GM18498 (cell line): Measurements from ENCODE around the gene PAFAH1B2.
"Not testable (repeated sequence)": the region's sequence is repeated elsewhere in the genome, so short reads cannot be mapped to it uniquely, and the experiment has no call there.

Experiments used
- ATAC-seq: cut with Tn5 transposase; IDR thresholded peaks from one replicate; pipeline ENCODE4 v1.9.1; 2021; ENCODE audit warnings: mild to moderate bottlenecking, moderate library complexity; ENCODE audit not compliant: unreplicated experiment

PAFAH1B2 gene, protein sequence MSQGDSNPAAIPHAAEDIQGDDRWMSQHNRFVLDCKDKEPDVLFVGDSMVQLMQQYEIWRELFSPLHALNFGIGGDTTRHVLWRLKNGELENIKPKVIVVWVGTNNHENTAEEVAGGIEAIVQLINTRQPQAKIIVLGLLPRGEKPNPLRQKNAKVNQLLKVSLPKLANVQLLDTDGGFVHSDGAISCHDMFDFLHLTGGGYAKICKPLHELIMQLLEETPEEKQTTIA

DNA sequence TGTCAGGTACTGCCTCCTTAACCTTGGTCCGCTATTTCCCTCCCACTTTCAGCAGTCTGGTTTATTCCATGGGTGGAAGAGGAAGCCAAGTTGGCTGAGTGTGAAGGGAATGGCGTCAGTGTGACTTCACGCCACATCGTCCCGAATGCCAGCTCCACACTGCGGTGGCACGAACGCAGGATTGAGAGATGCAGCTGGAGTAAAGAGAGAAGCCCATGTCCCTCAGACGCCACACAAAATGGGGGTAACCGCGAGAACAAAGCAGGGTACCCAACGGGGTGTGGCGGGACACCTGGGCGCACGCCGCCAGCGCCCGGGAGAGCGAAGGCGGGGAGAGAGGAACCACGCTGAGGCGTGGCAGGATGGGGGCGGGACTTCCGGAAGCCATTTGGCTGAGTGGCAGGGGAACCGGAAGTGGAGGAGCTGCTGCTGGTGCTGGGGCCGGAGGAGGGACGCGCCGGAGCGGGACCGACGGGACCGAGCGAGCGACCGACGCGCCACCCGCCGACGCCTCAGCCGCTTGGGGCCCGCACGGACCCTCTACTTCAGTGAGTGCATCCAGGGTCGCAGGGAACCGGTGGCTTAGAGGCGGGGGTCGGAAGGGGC is at the start of gene PAFAH1B2:
TSS of gene PAFAH1B2 (plus strand) at position 417 of the 606 bp plus-strand sequence. CDS start 8,161 bp downstream, outside the sequence.
- ATAC-seq: peak; percentile 94

DNA sequence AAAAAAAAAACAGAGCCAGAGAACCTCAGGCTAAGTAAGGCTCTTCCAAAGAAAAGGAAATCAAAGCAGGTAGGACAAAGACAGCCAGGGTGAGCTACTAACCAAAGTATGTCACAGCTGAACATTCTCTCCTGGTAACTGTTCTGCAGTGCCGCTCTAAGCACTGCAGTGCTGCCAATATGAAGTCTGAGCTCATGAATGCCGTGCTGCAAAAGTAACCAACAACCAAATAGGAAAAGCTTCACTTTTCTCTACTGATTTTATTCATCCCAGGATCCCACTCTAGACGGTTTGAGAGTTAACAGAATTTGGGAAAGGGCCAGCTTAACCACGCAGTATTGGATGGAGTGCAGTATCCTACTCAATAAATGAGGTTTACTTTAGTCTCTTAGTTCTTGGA is 49.3 kb upstream of the PAFAH1B2 start:
- ATAC-seq: no peak

DNA sequence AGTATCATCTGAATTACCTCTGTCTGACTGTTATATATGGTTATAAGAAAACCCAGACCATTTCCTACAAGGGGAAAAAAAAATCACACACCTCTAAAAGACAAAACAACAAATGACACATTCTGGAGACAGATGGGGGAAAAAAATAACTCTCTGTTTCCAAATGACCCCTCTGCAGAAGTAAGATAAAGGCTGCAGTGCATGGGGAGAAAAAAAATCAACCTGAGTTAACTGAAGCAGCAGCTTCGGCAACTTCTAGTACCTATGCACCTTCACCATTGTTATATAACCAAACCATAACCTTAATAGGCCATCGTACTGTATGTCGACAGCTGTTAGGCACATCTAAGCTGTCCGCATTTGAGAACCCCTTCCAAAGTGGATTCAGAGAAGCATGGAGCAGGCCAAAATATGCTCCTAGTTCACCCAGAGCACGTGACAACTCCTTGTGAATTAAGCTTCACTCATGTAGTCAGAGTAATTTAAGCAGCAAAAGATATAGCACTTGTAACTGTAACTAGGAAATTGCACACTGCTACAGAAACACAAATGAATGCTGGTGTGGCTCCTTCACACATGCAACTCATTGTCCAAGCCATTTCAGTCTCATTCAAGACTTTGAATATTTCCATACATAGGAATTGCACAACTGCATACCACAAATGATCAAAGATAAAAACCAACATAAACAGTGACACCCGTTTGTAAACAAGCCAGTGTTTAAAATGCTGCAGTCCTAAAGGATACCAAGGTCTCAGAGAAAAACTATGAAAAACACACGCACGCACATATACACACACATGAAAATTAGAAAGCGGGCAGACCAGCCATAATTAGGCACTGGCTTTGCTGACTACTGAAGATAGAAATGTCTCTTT is 48.6 kb upstream of the PAFAH1B2 start:
- no peak for ATAC-seq

DNA sequence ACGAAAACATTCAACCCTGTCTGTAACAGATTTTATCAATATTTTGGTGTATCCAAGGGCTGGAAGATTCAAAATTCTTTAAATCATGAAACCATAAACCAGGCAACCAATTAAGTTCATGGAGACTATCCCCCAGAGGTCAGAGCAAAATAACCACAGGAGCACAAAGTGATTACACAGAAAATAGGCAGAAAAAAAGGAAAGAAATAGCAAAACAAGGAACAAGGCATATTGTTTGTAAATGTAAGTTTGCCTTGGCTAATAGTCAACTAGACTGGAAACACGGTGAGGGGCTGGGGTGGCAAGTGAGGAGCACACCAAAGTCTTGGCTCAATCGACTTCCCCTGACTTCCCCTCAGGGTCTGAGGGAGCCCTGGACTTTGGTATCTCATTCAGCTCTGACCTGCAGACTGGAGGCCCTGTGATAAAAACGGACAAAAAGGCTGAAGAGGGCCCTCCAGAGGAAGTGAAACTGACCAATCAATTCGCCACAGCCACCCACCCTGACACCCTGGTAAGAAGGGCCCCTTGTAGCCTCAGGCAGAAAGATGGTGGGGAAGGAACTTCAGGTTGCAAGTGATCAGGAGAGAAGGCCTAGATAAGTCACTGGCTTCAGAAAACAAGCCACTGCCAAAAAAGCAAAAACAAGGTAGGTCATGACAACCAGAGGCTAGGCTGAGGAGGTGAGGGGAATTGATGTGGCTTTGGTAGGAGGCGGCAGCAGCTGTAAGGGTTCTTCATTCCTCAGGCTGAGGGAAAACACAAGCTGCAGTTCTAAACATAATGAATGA is 47.7 kb upstream of the PAFAH1B2 start:
- peak; percentile 42 for ATAC-seq

DNA sequence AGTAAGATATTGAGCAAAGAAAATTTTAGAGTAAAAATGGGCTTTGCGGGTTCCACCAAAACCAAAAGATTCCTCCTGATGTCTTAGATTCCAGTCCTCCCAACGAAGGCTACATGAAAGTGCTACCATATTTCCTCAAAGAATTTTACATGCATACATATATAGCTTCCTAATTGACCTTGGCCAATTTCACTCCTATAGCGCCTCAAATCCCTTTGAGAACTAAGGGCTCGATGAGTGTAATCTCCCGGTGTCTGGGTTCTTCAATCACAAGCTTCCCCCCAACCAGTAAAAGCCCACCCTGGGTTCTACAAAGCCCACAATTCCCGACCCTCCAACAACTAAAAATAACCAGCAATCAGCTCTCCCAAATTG is 47.1 kb upstream of the PAFAH1B2 start:
- ATAC-seq: no peak

DNA sequence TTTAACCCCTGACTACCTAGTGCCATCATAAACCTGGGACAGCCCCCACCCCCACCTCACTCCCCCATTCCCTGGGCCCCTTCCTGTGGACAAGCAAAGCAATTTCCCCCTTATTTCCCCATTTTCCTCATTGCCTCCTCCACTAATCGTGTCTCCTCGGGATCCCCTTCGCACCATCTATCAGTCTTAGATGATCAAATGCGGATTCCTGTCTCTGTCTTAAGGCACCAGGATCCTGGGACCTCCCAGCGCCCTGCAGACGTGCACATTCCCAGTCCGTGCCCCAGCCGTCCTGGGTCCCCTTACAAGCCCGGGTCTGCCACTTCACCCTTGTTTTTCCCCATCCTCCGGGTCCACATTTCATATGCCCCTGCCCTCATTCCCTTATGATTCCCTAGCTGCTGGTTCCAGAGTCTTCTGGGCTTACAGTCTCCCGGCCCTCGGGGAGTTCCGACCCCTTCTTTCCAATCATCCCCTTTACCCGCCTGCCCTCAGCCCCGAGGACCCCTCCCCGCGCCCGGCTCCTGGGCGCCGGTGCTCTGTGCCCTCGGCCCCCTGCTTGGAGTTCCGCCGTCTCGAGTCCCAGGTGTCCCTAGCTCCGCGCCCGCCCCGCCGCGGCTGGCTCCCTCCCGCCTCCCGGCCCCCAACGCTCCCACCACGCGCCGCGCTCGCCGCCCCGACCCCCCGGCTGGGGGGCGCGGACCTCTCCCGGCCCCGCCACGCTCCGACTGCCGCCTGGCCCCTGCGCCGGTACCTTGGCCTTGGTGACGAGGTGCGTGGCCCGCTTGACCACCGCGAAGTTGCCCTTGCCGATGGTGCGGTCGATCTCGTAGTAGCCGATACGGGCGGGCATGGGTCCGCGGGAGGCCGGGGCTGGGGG is 46.5 kb upstream of the PAFAH1B2 start:
- ATAC-seq: peak; percentile 25

DNA sequence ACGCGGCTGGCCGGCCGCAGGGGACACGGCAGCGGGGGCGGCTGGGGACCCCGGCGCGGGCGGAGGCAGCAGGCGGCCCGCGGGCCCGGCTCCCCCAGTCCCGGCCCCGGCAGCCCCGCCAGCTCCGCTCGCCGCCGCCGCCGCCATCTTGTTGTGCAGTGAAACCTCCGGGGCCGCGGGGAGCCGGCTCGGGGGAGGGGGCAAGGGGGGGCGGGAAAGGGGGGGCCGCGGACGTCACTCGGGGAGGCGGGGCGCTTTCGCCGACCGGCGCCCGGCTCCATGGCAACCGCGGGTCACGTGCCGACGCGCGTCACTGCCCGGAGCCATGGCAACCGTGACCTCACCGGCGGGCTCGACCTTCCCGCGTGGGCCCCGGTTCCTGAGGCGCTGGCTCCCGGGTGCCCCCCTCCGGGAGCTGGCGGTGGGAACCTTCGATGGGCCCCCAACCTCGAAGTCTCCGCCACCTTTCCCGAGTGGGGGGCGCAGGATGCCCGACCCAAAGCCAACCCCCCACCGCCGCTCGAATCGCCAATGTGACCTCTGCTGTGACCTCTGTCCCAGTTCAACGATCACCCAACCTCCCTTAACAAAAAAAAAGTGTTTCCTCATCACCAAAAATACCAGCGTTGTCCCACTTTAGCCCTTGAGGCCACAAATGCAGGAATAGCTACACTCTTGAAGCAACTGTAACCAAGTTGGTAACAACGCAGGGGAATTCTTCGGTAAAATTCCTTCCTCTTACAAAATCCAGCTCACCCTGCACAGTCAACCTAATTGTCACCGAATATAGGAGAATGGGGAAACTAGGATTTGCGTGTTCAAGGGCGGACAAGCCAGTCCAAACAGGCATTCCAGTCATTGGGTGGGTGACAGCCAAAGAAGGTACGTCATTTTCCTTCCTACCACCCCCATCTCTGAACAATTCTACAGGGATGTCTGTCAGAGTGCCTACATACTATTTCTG is 45.5 kb upstream of the PAFAH1B2 start, which contains the start of gene SIK3:
TSS of gene SIK3 (minus strand) at position 160 of the 964 bp plus-strand sequence. CDS start at position 147, 13 bp downstream.
- peak; percentile 84 for ATAC-seq

DNA sequence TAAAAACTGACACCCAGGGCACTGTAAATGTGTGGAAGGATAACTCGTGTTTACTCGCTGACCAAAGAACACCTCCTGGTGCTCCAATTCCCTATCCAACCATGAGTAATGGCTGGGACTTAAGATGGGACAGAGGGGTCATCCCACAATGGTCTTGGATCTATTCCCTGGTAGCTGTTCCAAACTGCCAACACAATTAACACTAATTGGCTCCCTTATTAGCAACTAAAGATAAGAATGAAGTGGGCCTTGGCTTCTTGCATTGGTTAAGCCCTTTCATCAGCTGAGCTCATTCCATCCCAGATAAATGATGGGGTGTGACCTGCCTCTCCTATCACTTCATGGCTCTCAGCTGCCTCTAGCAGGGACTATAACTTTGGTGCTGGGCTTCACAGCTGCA is 44.4 kb upstream of the PAFAH1B2 start:
- ATAC-seq: no peak

DNA sequence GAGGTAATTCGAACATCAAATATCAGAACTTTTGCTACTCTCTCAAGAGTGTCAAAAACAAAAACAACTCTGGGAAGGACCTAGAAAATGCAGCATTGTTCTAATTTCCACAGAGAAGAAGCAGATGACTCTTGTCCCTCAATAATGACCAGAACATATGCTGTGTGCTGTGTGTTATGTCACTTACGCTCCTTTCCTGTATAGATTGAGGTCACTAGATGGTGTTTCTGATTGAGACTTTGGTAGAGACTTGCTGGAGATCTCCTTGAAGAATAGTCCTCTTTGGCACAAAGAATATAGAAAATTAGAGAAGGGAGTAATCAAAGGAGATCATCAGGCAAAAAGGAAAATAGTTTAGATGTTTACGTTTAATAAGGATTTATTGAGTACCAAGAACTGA is 43.5 kb upstream of the PAFAH1B2 start:
- no peak for ATAC-seq

DNA sequence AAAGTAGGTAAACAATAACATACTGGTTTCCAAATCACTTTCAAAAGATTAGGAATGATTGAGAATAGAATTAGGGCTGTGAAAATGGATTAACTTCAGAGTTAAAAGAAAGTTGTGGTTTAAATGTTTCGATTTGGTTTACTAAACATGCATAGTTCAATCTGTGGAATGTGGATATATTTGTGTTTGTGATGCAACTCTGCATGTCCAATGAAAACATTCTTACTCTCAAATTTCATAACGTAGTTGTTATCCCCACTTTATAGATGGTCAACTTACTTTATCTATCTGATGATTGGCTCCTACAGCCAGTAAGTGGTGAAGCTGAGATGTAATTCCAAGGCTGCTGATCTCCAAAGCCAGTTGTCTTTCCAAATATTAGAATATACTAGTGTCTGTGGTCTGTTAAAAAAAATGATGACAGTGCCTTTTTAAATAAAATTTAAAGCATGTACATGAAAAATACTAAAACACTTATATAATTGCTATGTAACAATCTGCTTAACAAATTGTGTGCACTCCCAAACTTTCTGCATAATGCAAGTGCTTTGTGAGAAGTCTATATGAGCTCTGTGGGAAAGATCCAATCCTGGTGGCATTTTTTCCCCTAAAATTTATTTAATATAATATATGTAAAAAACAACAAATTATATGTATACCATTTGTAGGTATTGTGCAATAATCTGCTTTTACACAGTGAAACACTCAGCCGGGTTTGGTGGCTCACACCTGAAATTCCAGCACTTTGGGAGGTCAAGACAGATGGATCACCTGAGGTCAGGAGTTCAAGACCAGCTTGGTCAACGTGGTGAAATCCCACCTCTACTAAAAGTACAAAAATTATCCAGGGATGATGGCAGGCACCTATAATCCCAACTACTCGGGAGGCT is 36.1 kb upstream of the PAFAH1B2 start:
- no peak for ATAC-seq

DNA sequence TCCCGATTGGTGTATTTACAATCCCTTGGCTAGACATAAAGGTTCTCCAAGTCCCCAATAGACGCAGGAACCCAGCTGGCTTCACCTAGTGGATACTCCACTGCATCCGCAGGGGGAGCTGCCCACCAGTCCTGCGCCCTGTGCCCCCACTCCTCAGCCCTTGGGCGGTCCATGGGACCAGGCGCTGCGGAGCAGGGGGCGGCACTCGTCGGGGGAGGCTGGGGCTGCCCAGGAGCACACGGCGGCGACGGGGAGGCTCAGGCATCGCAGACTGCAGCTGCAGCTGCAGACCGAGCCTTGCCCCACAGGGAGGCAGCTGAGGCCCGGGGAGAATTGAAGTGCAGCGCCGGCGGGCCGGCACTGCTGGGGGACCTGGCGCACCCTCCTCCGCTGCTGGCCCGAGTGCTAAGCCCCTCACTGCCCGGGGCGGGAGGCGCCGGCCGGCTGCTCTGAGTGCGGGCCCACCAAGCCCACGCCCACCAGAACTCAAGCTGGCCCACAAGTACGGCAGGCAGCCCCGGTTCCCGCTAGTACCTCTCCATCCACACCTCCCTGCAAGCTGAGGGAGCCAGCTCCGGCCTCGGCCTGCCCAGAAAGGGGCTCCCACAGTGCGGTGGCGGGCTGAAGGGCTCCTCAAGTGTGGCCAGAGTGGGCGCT is 33.7 kb upstream of the PAFAH1B2 start:
- ATAC-seq: no peak

DNA sequence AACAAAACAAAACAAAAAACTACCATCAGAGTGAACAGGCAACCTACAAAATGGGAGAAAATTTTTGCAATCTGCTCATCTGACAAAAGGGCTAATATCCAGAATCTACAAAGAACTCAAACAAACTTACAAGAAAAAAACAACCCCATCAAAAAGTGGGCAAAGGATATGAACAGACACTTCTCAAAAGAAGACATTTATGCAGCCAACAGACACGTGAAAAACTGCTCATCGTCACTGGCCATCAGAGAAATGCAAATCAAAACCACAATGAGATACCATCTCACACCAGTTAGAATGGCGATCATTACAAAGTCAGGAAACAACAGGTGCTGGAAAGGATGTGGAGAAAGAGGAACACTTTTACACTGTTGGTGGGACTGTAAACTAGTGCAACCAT is 31.6 kb upstream of the PAFAH1B2 start:
- ATAC-seq: not testable (repeated sequence)

DNA sequence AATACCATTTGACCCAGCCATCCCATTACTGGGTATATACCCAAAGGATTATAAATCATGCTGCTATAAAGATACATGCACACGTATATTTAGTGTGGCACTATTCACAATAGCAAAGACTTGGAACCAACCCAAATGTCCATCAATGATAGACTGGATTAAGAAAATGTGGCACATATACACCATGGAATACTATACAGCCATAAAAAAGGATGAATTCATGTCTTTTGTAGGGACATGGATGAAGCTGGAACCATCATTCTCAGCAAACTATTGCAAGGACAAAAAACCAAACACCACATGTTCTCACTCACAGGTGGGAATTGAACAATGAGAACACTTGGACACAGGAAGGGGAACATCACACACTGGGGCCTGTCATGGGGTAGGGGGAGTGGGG is 31.1 kb upstream of the PAFAH1B2 start:
- not testable (repeated sequence) for ATAC-seq

DNA sequence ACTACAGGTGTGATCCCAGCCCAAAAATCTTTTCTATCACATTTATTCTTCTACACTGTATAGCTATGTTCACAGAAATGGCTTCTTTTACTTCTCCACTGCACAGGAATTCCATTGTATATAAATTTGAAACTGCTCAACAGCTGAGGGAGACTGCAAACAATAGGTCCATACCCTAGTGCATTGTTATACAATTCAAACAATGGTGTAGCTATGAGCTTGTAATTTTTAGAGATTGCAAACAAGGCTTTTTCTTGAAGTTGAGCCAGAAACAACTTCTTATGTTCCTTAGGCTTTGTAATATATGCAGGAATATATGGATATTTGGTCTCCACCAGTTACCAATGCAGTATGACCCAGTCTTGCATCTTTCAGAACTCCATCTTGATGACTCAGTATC is 26.4 kb upstream of the PAFAH1B2 start:
- no peak for ATAC-seq

DNA sequence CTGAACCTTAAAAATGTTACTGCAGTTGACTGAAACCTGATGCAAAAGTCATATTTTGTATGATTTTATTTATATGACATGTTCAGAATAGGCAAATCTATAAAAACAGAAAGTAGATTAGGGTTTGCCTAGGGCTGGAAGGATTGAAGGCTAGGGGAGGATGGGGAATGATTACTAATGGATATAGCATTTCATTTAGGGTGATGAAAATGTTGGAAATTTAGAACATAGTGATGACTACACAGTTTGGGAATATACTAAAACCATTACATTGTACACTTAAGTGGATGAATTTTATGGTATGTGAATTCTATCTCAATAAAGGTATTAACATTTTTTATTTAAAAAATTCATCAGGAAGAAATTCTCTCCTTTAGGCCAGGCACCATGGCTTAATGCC is 22.9 kb upstream of the PAFAH1B2 start:
- ATAC-seq: no peak

DNA sequence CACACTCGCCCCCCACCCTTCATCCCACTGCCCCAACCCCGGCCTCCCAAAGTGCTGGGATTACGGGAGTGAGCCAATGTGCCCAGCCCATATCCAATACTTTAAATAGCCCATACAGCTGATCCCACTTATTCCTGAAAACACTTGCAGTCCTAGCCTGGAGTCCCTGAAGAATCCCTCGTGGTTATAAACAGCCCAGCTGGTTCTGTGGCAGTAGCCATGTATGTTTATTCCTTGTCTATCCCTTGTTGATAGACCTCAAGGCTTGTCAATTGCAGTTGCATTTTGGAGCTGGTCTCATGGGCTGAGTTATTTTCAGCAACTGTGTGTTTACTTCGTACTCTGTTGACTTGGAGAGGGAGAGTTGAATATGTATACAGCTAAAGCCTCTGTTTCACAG is 21.5 kb upstream of the PAFAH1B2 start:
- ATAC-seq: no peak

DNA sequence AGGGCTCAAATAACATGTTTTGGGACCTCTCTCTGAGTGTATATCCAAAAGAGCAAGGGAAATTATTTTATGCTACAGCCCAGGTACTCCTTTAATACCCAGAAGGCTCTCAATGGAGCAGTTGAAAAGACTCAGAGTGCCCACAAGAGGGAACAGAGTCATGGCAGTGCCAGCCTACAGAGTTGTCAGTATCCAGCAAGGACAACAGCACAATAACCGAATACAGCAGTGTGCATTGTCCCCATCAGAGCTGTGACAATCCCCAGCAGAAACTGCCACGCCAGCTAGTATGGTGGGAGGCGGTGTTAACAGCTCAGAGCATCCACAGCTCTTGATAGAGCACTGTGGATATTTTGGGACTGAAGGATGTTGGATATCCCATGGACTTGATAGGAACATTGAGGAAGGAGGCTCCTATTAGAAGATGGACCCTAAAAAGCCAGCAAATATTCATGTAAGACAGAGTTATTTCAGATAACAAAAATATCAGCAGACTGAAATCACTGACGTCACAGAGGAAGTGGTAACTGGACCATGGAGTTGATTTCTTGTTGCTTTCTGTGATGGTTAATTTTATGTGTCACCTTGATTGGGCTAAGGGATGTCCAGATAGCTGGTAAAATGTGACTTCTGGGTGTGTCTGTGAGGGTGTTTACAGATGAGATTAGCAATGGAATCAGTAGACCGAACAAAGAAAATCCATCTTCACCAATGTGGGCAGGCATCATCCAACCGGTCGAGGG is 17.7 kb upstream of the PAFAH1B2 start:
- no peak for ATAC-seq
